Activated naive CD8-positive, alpha-beta T cell treated with anti-CD3 and anti-CD28 coated beads, Interleukin-2, amount 50 U/mL, for 16 hours (primary cell): ENCODE data around the gene CDC5L.

Source experiments
- DNase-seq: peaks from one replicate; pipeline ENCODE4 v3.0.0-alpha.2; 2020; ENCODE audit warnings: low read depth, low spot score

CDC5L gene

GRCh38 chr6:44373787-44374186 lies 13.7 kb upstream of the CDC5L start:
- DNase-seq, result no peak

GRCh38 chr6:44375071-44375470 lies 12.4 kb upstream of the CDC5L start:
- DNase-seq, result no peak

- DNase-seq, result no peak
Observed at GRCh38 chr6:44377484-44377883, 10.0 kb upstream of the CDC5L start.

GRCh38 chr6:44377971-44378370 lies 9.5 kb upstream of the CDC5L start:
- no peak for DNase-seq

DNA sequence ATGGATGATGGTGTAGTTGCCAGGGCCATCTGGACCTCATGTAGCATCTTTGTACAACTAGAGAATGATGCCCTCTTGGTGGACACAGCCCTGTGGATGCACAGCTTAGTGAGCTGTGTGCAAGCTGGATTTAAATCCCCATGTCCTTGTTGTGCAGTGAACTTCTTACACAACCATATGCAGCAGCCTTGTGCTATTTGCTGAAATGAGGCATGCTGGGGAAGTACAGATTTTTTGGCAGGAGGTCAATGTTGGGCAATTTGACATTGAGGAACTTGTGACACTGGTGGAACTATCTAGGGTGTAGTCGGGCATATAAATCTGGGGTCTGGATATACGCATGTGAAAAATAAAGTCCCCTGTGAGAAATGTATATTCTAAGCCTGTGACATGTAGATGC lies 5.8 kb upstream of the CDC5L start:
- DNase-seq, result no peak

DNA sequence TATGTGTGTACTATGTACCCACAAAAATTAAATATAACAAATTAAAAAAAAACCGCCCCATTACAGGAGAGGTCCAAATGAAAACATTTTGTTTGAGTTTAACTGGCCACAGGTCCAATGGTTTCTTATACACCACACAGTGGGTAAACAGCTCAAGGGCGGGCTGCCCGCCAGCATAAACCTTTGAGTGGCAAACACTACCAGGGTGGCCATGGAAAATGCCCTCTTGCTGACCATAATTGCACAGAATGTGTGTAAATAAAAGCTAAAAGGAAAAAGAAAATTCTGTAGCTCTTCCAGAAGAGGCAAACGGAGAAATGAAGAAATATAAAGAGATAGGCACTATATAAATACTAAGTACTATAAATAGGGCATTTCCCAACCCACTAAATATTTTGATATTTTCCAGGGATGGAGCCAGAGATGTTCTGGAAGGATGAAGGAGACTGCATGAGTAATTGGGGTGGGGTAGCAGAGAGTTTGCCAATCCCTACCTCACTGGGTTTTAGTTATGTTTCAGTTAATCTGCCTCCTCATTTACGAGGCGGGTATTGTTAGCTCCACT lies 1.1 kb upstream of the CDC5L start:
- DNase-seq, result no peak

- no peak for DNase-seq
Observed at GRCh38 chr6:44386929-44387345, 569 bp upstream of the CDC5L start.

DNA sequence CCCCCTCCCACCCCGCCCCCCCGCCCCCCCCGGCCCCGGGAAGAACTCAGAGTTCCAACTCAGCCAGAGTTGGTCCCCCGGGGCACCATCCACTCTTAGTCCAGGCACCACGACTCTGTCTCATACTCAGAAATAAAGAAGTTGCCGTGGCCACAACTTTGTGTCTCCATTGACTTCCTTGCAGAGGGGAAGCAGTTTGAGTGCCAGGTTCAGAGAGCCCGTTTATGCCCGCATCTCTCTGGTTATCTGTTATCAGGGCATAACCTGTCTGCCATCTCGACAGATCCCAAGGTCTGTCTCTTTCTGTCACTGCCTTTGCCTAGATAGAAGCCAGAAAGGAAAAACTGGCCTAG lies 605 bp downstream of the CDC5L start:
- no peak for DNase-seq

DNA sequence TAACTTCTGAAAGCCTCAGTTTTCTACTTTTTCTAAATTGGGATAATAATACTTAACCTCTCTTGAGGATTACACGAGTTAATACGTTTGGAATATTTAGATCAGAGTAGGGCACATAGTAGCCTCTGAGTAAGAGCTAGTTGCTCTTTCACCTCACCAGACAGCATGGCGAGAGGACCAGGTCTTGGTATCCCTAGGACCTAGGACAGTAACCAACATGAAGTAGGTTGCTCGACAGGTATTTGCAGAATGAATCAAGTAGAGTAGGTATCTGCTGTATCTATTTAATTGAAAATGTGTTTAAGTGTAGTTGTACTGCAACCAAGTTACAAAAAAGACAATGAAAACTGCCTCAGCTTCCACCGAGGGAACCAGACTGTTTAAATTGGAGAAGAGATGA lies 1.4 kb downstream of the CDC5L start:
- no peak for DNase-seq

DNA sequence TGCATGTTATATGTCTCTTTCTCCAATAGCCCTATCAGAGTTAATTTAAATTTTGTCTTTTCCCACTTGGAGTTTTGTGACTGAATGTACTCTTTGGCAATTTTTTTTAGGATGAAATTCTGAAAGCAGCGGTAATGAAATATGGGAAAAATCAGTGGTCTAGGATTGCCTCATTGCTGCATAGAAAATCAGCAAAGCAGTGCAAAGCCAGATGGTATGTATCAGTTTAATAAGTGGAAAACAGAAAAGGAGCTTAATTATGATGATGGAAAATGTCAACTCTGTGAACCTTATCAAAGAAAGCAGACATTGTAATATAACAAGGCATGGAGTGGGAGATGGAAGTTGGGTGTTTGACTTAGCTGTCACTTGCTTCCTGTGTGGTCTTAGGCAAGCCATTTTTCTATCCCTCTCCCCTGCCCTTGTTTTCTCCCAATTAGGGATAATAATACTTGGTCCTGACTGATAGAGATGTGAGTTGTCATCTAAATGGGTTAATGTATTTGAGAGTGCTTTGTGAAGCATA lies 2.7 kb downstream of the CDC5L start:
- no peak for DNase-seq

- no peak for DNase-seq
Observed at GRCh38 chr6:44395501-44395900, 8.0 kb downstream of the CDC5L start.

DNA sequence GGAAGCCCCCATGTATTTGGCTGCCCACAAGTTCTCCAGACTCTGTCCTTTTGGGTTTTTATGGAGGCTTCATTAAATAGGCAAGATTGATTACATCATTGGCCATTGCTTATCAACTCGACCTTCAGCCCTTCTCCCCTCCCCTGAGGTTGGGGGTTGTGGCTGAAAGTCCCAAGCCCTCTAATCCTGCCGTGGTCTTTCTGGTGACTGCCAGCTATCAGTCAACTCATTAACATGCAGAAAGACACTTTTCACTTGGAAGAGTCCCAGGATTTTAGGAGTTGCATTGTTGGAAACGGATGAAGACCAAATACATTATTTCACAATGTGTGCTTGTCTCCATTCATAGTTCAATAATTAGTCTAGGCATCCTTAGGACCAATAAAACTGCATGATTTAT lies 9.5 kb downstream of the CDC5L start:
- no peak for DNase-seq

- DNase-seq, result no peak
Observed at GRCh38 chr6:44397424-44398164, 10.1 kb downstream of the CDC5L start.

- DNase-seq, result no peak
Observed at GRCh38 chr6:44399991-44400390, 12.5 kb downstream of the CDC5L start.

DNA sequence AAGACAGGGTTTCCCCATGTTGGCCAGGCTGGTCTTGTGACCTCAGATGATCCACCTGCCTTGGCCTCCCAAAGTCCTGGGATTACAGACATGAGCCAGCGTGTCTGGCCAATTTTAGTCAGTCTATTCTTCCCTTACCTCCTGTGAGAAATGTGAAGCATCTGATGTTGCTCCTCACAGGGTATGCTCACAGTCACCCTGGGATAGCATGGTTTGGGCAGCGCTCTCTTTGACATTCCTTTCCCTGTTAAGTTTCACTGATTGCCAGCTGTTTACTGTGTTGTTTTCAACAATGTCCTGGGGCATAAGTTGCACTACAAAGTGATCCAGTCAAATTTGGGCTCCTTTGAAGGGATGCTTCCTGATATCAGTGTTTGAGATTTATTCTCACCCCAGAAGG lies 13.1 kb downstream of the CDC5L start:
- no peak for DNase-seq

GRCh38 chr6:44401138-44401537 lies 13.6 kb downstream of the CDC5L start:
- no peak for DNase-seq

DNA sequence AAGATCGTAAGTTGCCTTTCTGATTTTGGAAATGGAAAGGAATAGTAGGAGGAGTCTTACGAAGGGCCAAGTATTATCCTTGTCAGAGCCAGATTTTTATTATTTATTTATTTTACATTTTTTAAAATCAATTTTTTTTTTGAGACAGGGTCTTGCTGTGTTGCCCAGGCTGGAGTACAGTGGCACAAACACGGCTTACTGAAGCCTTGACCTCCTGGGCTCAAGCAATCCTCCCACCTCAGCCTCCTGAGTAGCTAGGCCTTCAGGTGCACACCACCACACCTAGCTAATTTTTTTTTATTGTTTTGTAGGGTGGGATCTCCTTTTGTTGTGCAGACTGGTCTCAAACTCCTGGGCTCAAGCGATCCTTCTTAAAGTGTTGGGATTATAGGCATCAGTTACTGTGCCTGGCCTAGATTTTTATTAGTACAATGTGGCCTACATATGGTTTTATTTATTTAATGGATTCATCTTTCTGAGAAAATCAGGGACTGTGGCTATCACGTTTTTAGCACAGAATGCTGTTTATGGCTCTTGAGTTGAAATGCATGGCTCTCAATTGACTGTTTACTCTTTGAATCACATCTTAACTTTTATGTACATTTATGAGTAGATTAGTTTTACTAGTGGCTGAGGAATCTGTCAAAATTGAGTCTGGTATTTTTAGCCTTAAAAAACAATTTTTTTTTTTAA lies 16.7 kb downstream of the CDC5L start:
- no peak for DNase-seq

DNA sequence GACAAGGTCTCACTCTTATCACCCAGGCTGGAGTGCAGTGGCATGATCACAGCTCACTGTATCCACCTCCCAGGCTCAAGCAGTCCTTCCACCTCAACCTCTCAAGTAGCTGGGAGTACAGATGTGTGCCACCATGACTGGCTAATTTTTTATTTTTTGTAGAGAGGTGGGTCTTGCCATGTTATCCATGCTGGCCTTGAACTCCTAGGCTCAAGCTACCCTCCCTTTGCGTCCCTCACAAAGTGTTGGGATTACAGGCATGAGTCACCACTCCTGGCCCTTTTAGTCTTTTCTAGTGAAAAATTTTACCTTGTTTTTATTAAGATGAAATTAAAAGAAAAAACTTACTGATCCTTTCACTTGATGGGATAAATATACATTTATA lies 17.2 kb downstream of the CDC5L start:
- DNase-seq, result no peak

GRCh38 chr6:44407951-44408670 lies 20.6 kb downstream of the CDC5L start:
- no peak for DNase-seq

GRCh38 chr6:44409207-44409794 lies 21.8 kb downstream of the CDC5L start:
- no peak for DNase-seq

GRCh38 chr6:44410363-44410762 lies 22.9 kb downstream of the CDC5L start:
- no peak for DNase-seq

DNA sequence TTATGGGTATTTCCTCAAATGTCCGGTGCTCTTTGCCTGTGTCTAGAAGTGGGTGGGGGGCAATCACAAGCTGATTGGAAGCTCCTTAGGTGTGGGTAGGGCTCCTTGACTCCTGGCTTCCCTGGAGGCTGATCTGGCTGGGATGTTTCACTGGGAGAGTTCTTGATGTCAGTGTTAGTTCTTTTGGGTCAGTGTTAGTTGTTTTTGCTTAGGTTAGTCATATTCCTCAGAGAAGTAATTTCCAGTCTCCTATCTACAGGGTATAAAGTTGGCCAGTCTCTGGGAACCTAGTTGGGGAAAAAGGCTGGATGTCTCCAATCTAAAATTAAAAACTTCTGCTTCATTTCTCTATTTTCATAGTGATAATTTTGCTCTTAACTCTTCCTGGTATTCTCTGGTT lies 23.6 kb downstream of the CDC5L start:
- DNase-seq, result no peak
